DOHH2 (cell line): Measurements from ENCODE around the gene FNDC3A.

Experiments used
- H3F3A ChIP-seq: fragments of 200-600 bp; sonication (generic), shearing (Covaris generic); 2 replicates; pipeline ENCODE4 v1.6.0; 2016; ENCODE audit warnings: antibody characterized with exemption, mild to moderate bottlenecking; ENCODE audit not compliant: control insufficient read depth, insufficient read depth
- H3K27ac ChIP-seq: fragments of 200-600 bp; sonication (generic); 2 replicates; pipeline ENCODE4 v1.5.1; 2014; ENCODE audit warnings: low read depth, mild to moderate bottlenecking, low read length, moderate library complexity
- H3K27me3 ChIP-seq: fragments of 200-600 bp; sonication (generic); 2 replicates; pipeline ENCODE4 v1.6.1; 2014; ENCODE audit warnings: mild to moderate bottlenecking, low read length, mixed read lengths; ENCODE audit not compliant: control insufficient read depth
- H3K36me3 ChIP-seq: fragments of 200-600 bp; sonication (generic); 2 replicates; pipeline ENCODE4 v1.6.1; 2014; ENCODE audit warnings: mild to moderate bottlenecking, low read length, moderate library complexity, mixed read lengths; ENCODE audit not compliant: control insufficient read depth
- H3K4me1 ChIP-seq: fragments of 200-600 bp; sonication (generic); 2 replicates; pipeline ENCODE4 v1.6.1; 2014; ENCODE audit warnings: mild to moderate bottlenecking, low read length, mixed read lengths; ENCODE audit not compliant: control insufficient read depth
- H3K4me2 ChIP-seq: fragments of 200-600 bp; sonication (generic); 2 replicates; pipeline ENCODE4 v1.6.0; 2014; ENCODE audit warnings: mild to moderate bottlenecking, low read length, moderate library complexity
- H3K4me3 ChIP-seq: fragments of 200-600 bp; sonication (generic); 2 replicates; pipeline ENCODE4 v1.5.1; 2014; ENCODE audit warnings: mild to moderate bottlenecking, low read length, mixed read lengths
- H3K79me2 ChIP-seq: fragments of 200-600 bp; sonication (generic); 2 replicates; pipeline ENCODE4 v1.6.1; 2014; ENCODE audit warnings: mild to moderate bottlenecking, low read length, mixed read lengths; ENCODE audit not compliant: control insufficient read depth
- H3K9me2 ChIP-seq: fragments of 200-600 bp; sonication (generic); replicated peaks from 2 replicates; pipeline ENCODE4 v1.6.1; 2014; ENCODE audit warnings: mild to moderate bottlenecking, low read length, mixed read lengths; ENCODE audit not compliant: control insufficient read depth
- H3K9me3 ChIP-seq: fragments of 200-600 bp; sonication (generic); 2 replicates; pipeline ENCODE4 v1.6.1; 2014; ENCODE audit warnings: antibody characterized with exemption, low read length, mixed read lengths; ENCODE audit not compliant: control insufficient read depth, insufficient read depth
- H4K20me1 ChIP-seq: fragments of 200-600 bp; sonication (generic); 2 replicates; pipeline ENCODE4 v1.6.0; 2014; ENCODE audit warnings: low read depth, mild to moderate bottlenecking, antibody characterized with exemption, low read length, moderate library complexity; ENCODE audit not compliant: control insufficient read depth, insufficient read depth
- EZH2phosphoT487 ChIP-seq: fragments of 200-600 bp; sonication (generic); IDR thresholded peaks from 2 replicates; pipeline ENCODE4 v1.6.1; 2017; ENCODE audit warnings: borderline replicate concordance, mild to moderate bottlenecking, antibody characterized with exemption, low read length, moderate library complexity, mixed read lengths
- TF ChIP-seq, protein P1 (sequence below): fragments of 200-600 bp; sonication (generic); IDR thresholded peaks from one replicate; pipeline ENCODE4 v1.5.1; 2014; ENCODE audit warnings: antibody characterized with exemption, mild to moderate bottlenecking, low read depth, low read length; ENCODE audit not compliant: poor library complexity, severe bottlenecking

FNDC3A gene

DNA sequence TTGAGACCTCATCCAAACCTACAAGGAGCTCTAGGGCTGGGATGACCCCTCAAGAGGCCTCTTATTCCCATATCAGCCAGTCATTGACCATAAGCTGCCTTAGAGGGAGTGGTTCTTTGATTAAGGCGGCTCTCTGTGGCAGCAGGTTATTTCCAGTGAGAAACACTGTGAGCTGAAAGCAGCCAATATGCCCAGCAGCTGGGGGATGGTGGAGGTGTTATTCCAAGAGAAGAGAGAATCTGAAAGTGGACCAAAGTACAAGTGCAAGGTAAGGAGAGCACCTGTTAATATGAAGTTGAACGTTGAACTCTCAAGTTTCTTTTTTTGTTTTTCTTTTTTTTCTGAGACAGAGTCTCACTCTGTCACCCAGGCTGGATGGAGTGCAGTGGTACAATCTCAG is 20.2 kb upstream of the FNDC3A start:
- no peaks in the 10 kb centered on the region for H3K9me2 ChIP-seq
- no peaks in the 10 kb centered on the region for H3K9me3 ChIP-seq
- H3K36me3 ChIP-seq = no peaks in the 10 kb centered on the region
- H3K4me1 ChIP-seq = no peaks in the 10 kb centered on the region
- H3K79me2 ChIP-seq = no peaks in the 10 kb centered on the region
- no peak overlapping the region for H3K27ac ChIP-seq
- no peaks in the 10 kb centered on the region for H3F3A ChIP-seq
- no peak overlapping the region for H3K4me2 ChIP-seq
- TF ChIP-seq, protein P1, sequence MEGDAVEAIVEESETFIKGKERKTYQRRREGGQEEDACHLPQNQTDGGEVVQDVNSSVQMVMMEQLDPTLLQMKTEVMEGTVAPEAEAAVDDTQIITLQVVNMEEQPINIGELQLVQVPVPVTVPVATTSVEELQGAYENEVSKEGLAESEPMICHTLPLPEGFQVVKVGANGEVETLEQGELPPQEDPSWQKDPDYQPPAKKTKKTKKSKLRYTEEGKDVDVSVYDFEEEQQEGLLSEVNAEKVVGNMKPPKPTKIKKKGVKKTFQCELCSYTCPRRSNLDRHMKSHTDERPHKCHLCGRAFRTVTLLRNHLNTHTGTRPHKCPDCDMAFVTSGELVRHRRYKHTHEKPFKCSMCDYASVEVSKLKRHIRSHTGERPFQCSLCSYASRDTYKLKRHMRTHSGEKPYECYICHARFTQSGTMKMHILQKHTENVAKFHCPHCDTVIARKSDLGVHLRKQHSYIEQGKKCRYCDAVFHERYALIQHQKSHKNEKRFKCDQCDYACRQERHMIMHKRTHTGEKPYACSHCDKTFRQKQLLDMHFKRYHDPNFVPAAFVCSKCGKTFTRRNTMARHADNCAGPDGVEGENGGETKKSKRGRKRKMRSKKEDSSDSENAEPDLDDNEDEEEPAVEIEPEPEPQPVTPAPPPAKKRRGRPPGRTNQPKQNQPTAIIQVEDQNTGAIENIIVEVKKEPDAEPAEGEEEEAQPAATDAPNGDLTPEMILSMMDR = no peak
- TF ChIP-seq EZH2phosphoT487 = no peak
- H4K20me1 ChIP-seq = no peaks in the 10 kb centered on the region
- 0 out of 2 replicates have a peak, but pooled peaks cover 3% of the 10 kb centered on the region for H3K27me3 ChIP-seq
- no peak overlapping the region for H3K4me3 ChIP-seq

DNA sequence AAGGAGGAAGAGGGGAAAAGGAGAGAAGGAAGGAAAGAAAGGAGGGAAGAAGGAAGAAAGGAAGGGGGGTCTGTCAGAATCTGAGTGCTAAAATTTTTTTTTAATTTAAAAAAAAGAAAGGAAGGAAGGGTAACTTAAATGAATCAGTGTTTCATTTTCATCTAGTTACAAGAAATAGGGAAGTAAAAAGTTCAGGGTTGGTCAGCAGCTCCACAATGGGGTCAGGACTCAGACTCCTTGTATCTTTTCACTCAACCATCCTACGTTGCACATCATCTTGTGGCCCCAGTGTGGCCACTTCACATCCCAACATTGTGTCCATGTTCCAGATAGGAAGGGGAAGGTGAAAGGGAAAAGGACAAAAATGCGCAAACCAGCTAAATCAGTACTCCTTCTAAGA is 14.3 kb upstream of the FNDC3A start:
- H3K9me2 ChIP-seq = no peaks in the 10 kb centered on the region
- H3K36me3 ChIP-seq = no peaks in the 10 kb centered on the region
- H3K27ac ChIP-seq = no peak overlapping the region
- no peak overlapping the region for H3K4me3 ChIP-seq
- no peaks in the 10 kb centered on the region for H3K27me3 ChIP-seq
- no peaks in the 10 kb centered on the region for H3F3A ChIP-seq
- H3K4me2 ChIP-seq = no peak overlapping the region
- no peaks in the 10 kb centered on the region for H3K4me1 ChIP-seq
- no peaks in the 10 kb centered on the region for H4K20me1 ChIP-seq
- TF ChIP-seq EZH2phosphoT487 = no peak
- TF ChIP-seq, protein P1 = no peak
- H3K9me3 ChIP-seq = no peaks in the 10 kb centered on the region
- H3K79me2 ChIP-seq = no peaks in the 10 kb centered on the region

DNA sequence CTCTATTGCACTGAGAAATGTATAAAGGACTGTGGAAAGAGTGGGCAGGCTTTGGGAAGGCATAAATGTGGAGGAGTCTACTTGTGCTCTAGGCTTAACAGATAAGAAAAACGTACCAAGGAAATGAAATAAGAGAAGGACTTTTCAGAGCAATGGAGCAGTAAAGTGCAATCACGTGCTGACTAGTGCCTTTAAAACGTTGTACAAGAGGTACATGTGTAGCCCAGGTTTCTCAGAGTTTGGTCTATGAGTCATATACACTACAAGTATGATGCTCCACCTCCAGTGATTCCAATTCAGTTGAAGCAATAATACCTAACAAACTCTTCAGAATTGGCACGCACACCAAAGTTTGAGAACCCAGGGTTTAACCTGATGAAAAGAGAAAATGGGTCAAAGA is 13.4 kb upstream of the FNDC3A start:
- Histone ChIP-seq H3K36me3 (no peaks in the 10 kb centered on the region), H3K79me2 (no peaks in the 10 kb centered on the region), H3K9me3 (no peaks in the 10 kb centered on the region), H3K27ac (no peak overlapping the region), H3K27me3 (no peaks in the 10 kb centered on the region), H3K4me3 (no peak overlapping the region), H3K4me1 (no peaks in the 10 kb centered on the region), H4K20me1 (no peaks in the 10 kb centered on the region), H3F3A (no peaks in the 10 kb centered on the region), H3K4me2 (no peak overlapping the region), H3K9me2 (no peaks in the 10 kb centered on the region)
- TF ChIP-seq, protein P1 = no peak
- no peak for TF ChIP-seq EZH2phosphoT487

DNA sequence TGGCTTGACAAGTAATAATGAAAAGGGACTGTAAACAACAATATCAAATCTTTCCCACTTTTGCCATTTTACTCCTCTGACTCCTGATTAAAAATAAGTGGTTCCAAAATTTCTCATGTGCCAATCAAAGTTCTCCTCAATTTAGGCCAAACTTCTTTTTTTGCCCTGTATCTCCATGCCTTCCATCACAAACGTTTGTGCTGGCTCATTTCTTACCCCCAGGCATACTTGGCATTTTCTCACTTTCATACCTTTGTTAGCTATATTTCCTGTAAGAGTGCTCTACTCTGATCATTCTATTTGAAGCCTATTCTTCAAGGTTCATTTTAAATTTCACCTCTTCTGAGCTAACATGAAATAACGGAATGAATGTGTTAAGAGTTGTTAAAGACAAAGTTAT is 10.0 kb upstream of the FNDC3A start:
- TF ChIP-seq, protein P1 = no peak
- TF ChIP-seq EZH2phosphoT487 = no peak
- Histone ChIP-seq H3F3A (no peaks in the 10 kb centered on the region), H4K20me1 (no peaks in the 10 kb centered on the region), H3K4me3 (no peak overlapping the region), H3K9me3 (no peaks in the 10 kb centered on the region), H3K4me2 (no peak overlapping the region), H3K4me1 (no peaks in the 10 kb centered on the region), H3K27ac (no peak overlapping the region), H3K36me3 (no peaks in the 10 kb centered on the region), H3K27me3 (no peaks in the 10 kb centered on the region), H3K79me2 (no peaks in the 10 kb centered on the region), H3K9me2 (no peaks in the 10 kb centered on the region)
